HCT116 (cell line): ENCODE measurements around the gene XKR8. TPM values are rescaled to one million over a fixed set of nuclear protein-coding genes. Genes with fewer than 3 reads are reported as not detected.

Experiments
- ATAC-seq: fragments of 200-7000 bp; cut with Tn5 transposase; 2 replicates; pipeline ENCODE4 v1.9.1; 2020; ENCODE audit warnings: mild to moderate bottlenecking, moderate library complexity
- BruUV-seq: library from RNA; stranded (reverse); fragments of 400-500 nt; replicated peaks from 2 replicates; lab custom pipeline; 2021; lab: Mats Ljungman, UMichigan
- CTCF ChIA-PET: fragments of 300-600 bp; sonication (Branson Sonifier 250); formaldehyde crosslinking; loops from one replicate; lab custom pipeline; 2021; ENCODE audit warnings: antibody characterized with exemption; lab: Charles Lee
- POLR2A ChIA-PET: fragments of 300-600, 350-600 bp; sonication (Branson Sonifier 250); formaldehyde crosslinking; loops from one replicate; lab custom pipeline; 2021; ENCODE audit warnings: antibody characterized with exemption; lab: Charles Lee
- RAD21 ChIA-PET, 2 experiments: fragments of 300-600 bp; sonication (Branson Sonifier 250); formaldehyde crosslinking; loops; one replicate each; lab custom pipeline; 2023; ENCODE audit warnings: low total read pairs in 2 of 2; ENCODE audit not compliant: uncharacterized antibody in 2 of 2, unreplicated experiment in 2 of 2, low non-redundant PET in 1 of 2; lab: Charles Lee
- DNase-seq: peaks from one replicate; pipeline ENCODE4 v3.0.0-alpha.2; 2010; ENCODE audit warnings: low read depth, low spot score
- H2AFZ ChIP-seq: fragments of 200-600 bp; shearing (Covaris generic), sonication (generic); 2 replicates; pipeline ENCODE4 v1.6.1; 2017; ENCODE audit warnings: low read depth, mixed run types, mixed read lengths, antibody characterized with exemption, low read length; ENCODE audit not compliant: poor library complexity, severe bottlenecking
- H3K27ac ChIP-seq: 2 replicates; pipeline ENCODE4 v1.5.1; 2012; ENCODE audit warnings: low read depth, low read length
- H3K27me3 ChIP-seq: fragments of 200-600 bp; sonication (generic); 2 replicates; pipeline ENCODE4 v1.6.1; 2016; ENCODE audit warnings: mixed run types, low read length, mixed read lengths; ENCODE audit not compliant: insufficient read depth
- H3K36me3 ChIP-seq, 2 experiments: fragments of 200-500 bp in 1 of 2; fragments of 200-600 bp in 1 of 2; sonication (Bioruptor generic) in 1 of 2; sonication (generic) in 1 of 2; 2 replicates each; pipeline versions ENCODE4 v1.5.1 to v1.6.1; 2014 to 2016; ENCODE audit warnings: low read length in 2 of 2, inconsistent platforms in 1 of 2, mixed read lengths in 1 of 2, mixed run types in 1 of 2; ENCODE audit not compliant: insufficient read depth in 2 of 2, control insufficient read depth in 1 of 2
- H3K4me1 ChIP-seq, 2 experiments: fragments of 200-600 bp in 1 of 2; sonication (generic) in 1 of 2; 2 replicates each; pipeline versions ENCODE4 v1.5.1 to v1.6.1; 2012 to 2017; ENCODE audit warnings: low read length in 2 of 2, inconsistent platforms in 1 of 2, mild to moderate bottlenecking in 1 of 2, mixed read lengths in 1 of 2, mixed run types in 1 of 2, moderate library complexity in 1 of 2; ENCODE audit not compliant: insufficient read depth in 2 of 2, control insufficient read depth in 1 of 2
- H3K4me2 ChIP-seq: fragments of 200-600 bp; sonication (generic); 2 replicates; pipeline ENCODE4 v1.6.1; 2017; ENCODE audit warnings: mixed run types, low read length, mixed read lengths
- H3K4me3 ChIP-seq, 2 experiments: fragments of 200-600 bp in 1 of 2; sonication (generic) in 1 of 2; replicated peaks in 1 of 2; 2 replicates each; pipeline ENCODE4 v1.5.1; 2011 to 2016; ENCODE audit warnings: low read length in 2 of 2, control low read depth in 1 of 2, low read depth in 1 of 2, mild to moderate bottlenecking in 1 of 2, mixed read lengths in 1 of 2, mixed run types in 1 of 2
- H3K79me2 ChIP-seq: fragments of 200-600 bp; sonication (generic); 2 replicates; pipeline ENCODE4 v1.6.1; 2017; ENCODE audit warnings: mild to moderate bottlenecking, mixed run types, low read length, moderate library complexity, mixed read lengths; ENCODE audit not compliant: insufficient read depth
- H3K9ac ChIP-seq: fragments of 200-600 bp; sonication (generic); 2 replicates; pipeline ENCODE4 v1.6.1; 2016; ENCODE audit warnings: low read length, mixed read lengths
- H3K9me2 ChIP-seq: fragments of 200-600 bp; sonication (generic), shearing (Covaris generic); 2 replicates; pipeline ENCODE4 v1.6.1; 2017; ENCODE audit warnings: mixed run types, mild to moderate bottlenecking, moderate library complexity; ENCODE audit not compliant: insufficient read depth
- H3K9me3 ChIP-seq, 2 experiments: fragments of 200-500 bp in 1 of 2; fragments of 200-600 bp in 1 of 2; sonication (Bioruptor generic) in 1 of 2; sonication (generic) in 1 of 2; 2 replicates each; pipeline ENCODE4 v1.6.1; 2014 to 2017; ENCODE audit warnings: low read length in 2 of 2, mixed read lengths in 2 of 2, inconsistent platforms in 1 of 2, low read depth in 1 of 2, mild to moderate bottlenecking in 1 of 2, mixed run types in 1 of 2, moderate library complexity in 1 of 2; ENCODE audit not compliant: control insufficient read depth in 1 of 2, insufficient read depth in 1 of 2
- H4K20me1 ChIP-seq: fragments of 200-600 bp; sonication (generic), shearing (Covaris generic); 2 replicates; pipeline ENCODE4 v1.6.1; 2017; ENCODE audit warnings: mixed run types, mild to moderate bottlenecking, moderate library complexity; ENCODE audit not compliant: insufficient read depth
- CEBPB ChIP-seq: IDR thresholded peaks from 2 replicates; pipeline ENCODE4 v1.6.1; 2012; ENCODE audit warnings: low read depth
- CTCF ChIP-seq, 3 experiments: fragments of 200-600 bp in 1 of 3; sonication (generic) in 1 of 3; IDR thresholded peaks in 2 of 3; conservative IDR thresholded peaks in 1 of 3; 2 replicates each; pipeline ENCODE4 v1.5.1; 2012 to 2017; ENCODE audit warnings: low read depth in 2 of 3, low read length in 2 of 3, antibody characterized with exemption in 1 of 3, borderline replicate concordance in 1 of 3, control low read depth in 1 of 3, mild to moderate bottlenecking in 1 of 3, mixed read lengths in 1 of 3, mixed run types in 1 of 3, moderate library complexity in 1 of 3; ENCODE audit not compliant: insufficient read depth in 1 of 3
- ELF1 ChIP-seq: IDR thresholded peaks from 2 replicates; pipeline ENCODE4 v1.6.1; 2012; ENCODE audit warnings: low read depth, borderline replicate concordance
- EZH2 ChIP-seq: fragments of 200-600 bp; sonication (generic); IDR thresholded peaks from 2 replicates; pipeline ENCODE4 v1.6.1; 2017; ENCODE audit warnings: antibody characterized with exemption, mixed run types
- EZH2phosphoT487 ChIP-seq: fragments of 200-600 bp; IDR thresholded peaks from 2 replicates; pipeline ENCODE4 v1.6.1; 2018; ENCODE audit warnings: antibody characterized with exemption, borderline replicate concordance
- JUND ChIP-seq: IDR thresholded peaks from 2 replicates; pipeline ENCODE4 v1.6.1; 2012
- RAD21 ChIP-seq: IDR thresholded peaks from 2 replicates; pipeline ENCODE4 v1.6.1; 2012; ENCODE audit warnings: low read depth, mild to moderate bottlenecking
- YY1 ChIP-seq: IDR thresholded peaks from 2 replicates; pipeline ENCODE4 v1.6.1; 2011; ENCODE audit warnings: low read length, low read depth, moderate library complexity, mild to moderate bottlenecking; ENCODE audit not compliant: insufficient replicate concordance; ENCODE audit errors: extremely low read depth
- ZBTB33 ChIP-seq: IDR thresholded peaks from 2 replicates; pipeline ENCODE4 v1.6.1; 2011; ENCODE audit warnings: mild to moderate bottlenecking, low read length, moderate library complexity; ENCODE audit not compliant: insufficient replicate concordance; ENCODE audit errors: extremely low read depth
- ZFX ChIP-seq: fragments of 450-650 bp; IDR thresholded peaks from 2 replicates; pipeline ENCODE4 v1.6.1; 2017
- intact Hi-C: fragments of 100-400 bp; cut with micrococcal nuclease; formaldehyde crosslinking; loops from 2 replicates; pipeline ENCODE4 v1.10.0; 2022
- total RNA-seq: library from RNA; stranded (reverse); gene quantifications from one replicate; pipeline ENCODE4 v1.2.1, GENCODE V29; 2021; ENCODE audit not compliant: unreplicated experiment

XKR8 gene
- total RNA-seq, 1 experiment from 2014 or later = 11.0 TPM

DNA sequence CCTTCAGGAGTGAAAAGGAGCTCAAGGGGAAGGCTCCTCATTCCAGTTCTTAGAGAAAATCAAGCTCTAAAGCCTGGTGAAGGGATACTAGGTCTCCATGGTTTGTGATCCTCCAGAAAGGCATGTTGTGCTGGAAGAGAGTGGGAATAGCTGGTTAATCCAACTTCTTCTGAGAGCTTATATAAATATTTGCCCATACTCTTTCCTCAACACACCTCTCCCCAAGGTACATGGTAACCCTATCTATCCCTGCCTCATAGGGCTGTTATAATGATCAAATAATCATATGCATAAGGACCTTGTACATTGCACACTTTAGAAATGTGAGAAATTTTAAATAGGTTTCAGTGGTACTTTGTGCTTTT, 14.6 kb downstream of the XKR8 start (continued):
- TF ChIP-seq EZH2phosphoT487 (no peak), EZH2 (no peak), ZFX (no peak), YY1 (no peak), ELF1 (no peak), ZBTB33 (no peak)

GRCh38 chr1:27979151-27979858, 19.5 kb downstream of the XKR8 start:
- Histone ChIP-seq H3K36me3 (peaks cover 0 to 2% of the 10 kb centered on the region in 2 experiments; a peak in 1 of 4 replicates), H3K79me2 (no peaks in the 10 kb centered on the region), H3K9ac (no peak overlapping the region), H3K9me3 (no peaks in the 10 kb centered on the region), H3K27ac (no peak overlapping the region), H4K20me1 (no peaks in the 10 kb centered on the region), H3K4me2 (no peak overlapping the region), H3K27me3 (no peaks in the 10 kb centered on the region), H3K4me1 (no peaks in the 10 kb centered on the region), H2AFZ (no peak overlapping the region), H3K4me3 (no peak overlapping the region), H3K9me2 (no peaks in the 10 kb centered on the region)
- peak; percentile 35 for DNase-seq
- BruUV-seq = no TSS peak
- ChIA-PET CTCF (interaction anchor here (0.6 to 1.9 kb wide), 4 partner anchors 17 to 121 kb away, joined by 3 to 12 read pairs (median 6); no protein-coding TSS in a partner anchor), POLR2A (no interaction called here), RAD21 (interaction anchor here in 1 of 2 experiments (0.6 kb wide), 1 partner anchor 8 kb away, joined by 3 read pairs; no protein-coding TSS in a partner anchor)
- intact Hi-C loops = loop anchor here (1.0 kb wide), 2 partner anchors 39 to 121 kb away; no protein-coding TSS in a partner anchor
- peak; percentile 87 for ATAC-seq
- TF ChIP-seq RAD21 (peak; percentile 90), CEBPB (no peak; the same call in 1 of the 2 replicates), JUND (no peak), CTCF (IDR thresholded peaks at IDR 0.05 in 2 of 3, conservative IDR thresholded peaks at IDR 0.05 in 1 of 3; ENCODE audit: borderline replicate concordance in 1 of 3, insufficient read depth in 1 of 3, low read depth in 2 of 3, low read length in 2 of 3) (peak; percentile 34 to 87 (median 52); a peak in 5 of 6 replicates)
